Breast epithelium (tissue), 4 donors: ENCODE data around the gene NBEAL2. TPM values are rescaled to one million over a fixed set of nuclear protein-coding genes. Genes with fewer than 3 reads are reported as not detected.
A peak's percentile ranks its signal among the peaks of the same experiment; 100 is the strongest.

Source experiments
- DNase-seq, 2 donors: peaks; one replicate each; pipeline ENCODE4 v3.0.0-alpha.2; 2019; ENCODE audit warnings: low spot score in 2 of 2
- H3K27ac ChIP-seq, 2 donors: fragments of 200-600 bp; sonication (generic) in 1 of 2; one replicate each; pipeline ENCODE4 v1.5.1; 2016 to 2019; ENCODE audit warnings: mild to moderate bottlenecking in 1 of 2
- H3K27me3 ChIP-seq, 2 donors: fragments of 200-600 bp; sonication (generic) in 1 of 2; one replicate each; pipeline versions ENCODE4 v1.5.1 to v1.6.0; 2017 to 2019; ENCODE audit warnings: control low read depth in 1 of 2, mild to moderate bottlenecking in 1 of 2
- H3K36me3 ChIP-seq: fragments of 200-600 bp; one replicate; pipeline ENCODE4 v1.5.1; 2019
- H3K4me1 ChIP-seq, 2 donors: fragments of 200-600 bp; sonication (generic); one replicate each; pipeline ENCODE4 v1.5.1; 2016 to 2019; ENCODE audit warnings: control low read depth in 1 of 2
- H3K4me3 ChIP-seq, 3 donors: fragments of 200-600 bp; sonication (generic); 1 replicate in 2 of 3; 2 replicates in 1 of 3; pipeline ENCODE4 v1.5.1; 2016 to 2019; ENCODE audit warnings: mild to moderate bottlenecking in 3 of 3, moderate library complexity in 2 of 3
- H3K9me3 ChIP-seq, 2 donors: fragments of 200-600 bp; sonication (generic) in 1 of 2; one replicate each; pipeline ENCODE4 v1.5.1; 2016 to 2019; ENCODE audit warnings: control low read depth in 1 of 2
- POLR2A ChIP-seq: fragments of 450-650 bp; IDR thresholded peaks from one replicate; pipeline ENCODE4 v1.6.1; 2016; ENCODE audit warnings: antibody characterized with exemption, mild to moderate bottlenecking, moderate library complexity
- POLR2AphosphoS5 ChIP-seq, 3 donors: sonication (generic); formaldehyde crosslinking; IDR thresholded peaks; one replicate each; pipeline ENCODE4 v1.6.1; 2017; ENCODE audit warnings: antibody characterized with exemption in 3 of 3
- intact Hi-C: fragments of 100-400 bp; cut with DNase I; formaldehyde crosslinking; loops from one replicate; pipeline ENCODE4 v1.15.1; 2023; ENCODE audit warnings: low total_unique reads
- total RNA-seq, 3 donors: library from RNA; depleted of rRNA; stranded (reverse); fragments of >200 nt; gene quantifications; one replicate each; pipeline ENCODE4 v1.1.0, GENCODE V29; 2016
- TF ChIP-seq, protein P1 (sequence below), 3 donors: fragments of 450-650 bp; IDR thresholded peaks; one replicate each; pipeline ENCODE4 v1.5.1; 2016 to 2017; ENCODE audit warnings: antibody characterized with exemption in 3 of 3, mild to moderate bottlenecking in 3 of 3, moderate library complexity in 3 of 3

Gene NBEAL2
- total RNA-seq, 3 donors from 2014 or later, result 16.8 to 58.3 (median 54.4) TPM

DNA sequence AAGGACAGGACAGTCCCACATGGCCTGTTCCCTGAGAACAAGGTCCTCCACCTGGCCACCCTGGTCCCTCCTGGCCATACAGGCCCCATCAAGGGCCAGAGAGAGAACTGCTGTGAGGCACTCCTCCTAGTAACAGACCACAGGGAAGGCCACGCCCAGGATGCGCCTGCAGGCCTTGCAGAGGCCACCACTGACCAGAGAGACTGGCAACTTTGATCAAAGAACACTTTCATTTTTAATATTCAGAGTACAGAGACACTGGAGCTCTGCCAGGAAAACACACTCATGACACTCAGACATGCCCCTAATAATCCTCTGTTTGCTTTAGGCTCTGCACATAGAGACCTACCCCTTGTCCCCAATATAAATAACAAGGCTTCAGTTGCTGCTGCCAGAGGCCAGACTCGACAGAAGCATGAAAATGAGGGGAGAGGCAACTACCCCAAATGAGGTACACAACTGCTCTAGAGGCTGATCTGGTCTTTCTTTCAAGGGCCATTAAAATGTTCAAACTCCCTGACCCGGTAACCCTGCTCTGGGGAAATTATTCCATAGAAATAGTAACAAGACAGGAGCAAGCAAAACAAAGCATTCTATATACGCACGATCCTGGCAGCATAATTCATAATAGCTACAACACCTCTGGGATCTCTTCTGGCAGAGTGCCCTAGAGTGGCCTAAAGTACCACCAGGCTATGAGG, 47.7 kb upstream of the NBEAL2 start:
- no peak overlapping the region for H3K4me3 ChIP-seq
- H3K4me1 ChIP-seq, result peaks cover 16 to 78% of the 10 kb centered on the region in 2 donors
- H3K36me3 ChIP-seq, result no peaks in the 10 kb centered on the region
- no peak for DNase-seq
- no peaks in the 10 kb centered on the region for H3K27me3 ChIP-seq
- TF ChIP-seq POLR2A (no peak), POLR2AphosphoS5 (IDR thresholded peaks at IDR 0.05) (no peak)
- TF ChIP-seq, protein P1, sequence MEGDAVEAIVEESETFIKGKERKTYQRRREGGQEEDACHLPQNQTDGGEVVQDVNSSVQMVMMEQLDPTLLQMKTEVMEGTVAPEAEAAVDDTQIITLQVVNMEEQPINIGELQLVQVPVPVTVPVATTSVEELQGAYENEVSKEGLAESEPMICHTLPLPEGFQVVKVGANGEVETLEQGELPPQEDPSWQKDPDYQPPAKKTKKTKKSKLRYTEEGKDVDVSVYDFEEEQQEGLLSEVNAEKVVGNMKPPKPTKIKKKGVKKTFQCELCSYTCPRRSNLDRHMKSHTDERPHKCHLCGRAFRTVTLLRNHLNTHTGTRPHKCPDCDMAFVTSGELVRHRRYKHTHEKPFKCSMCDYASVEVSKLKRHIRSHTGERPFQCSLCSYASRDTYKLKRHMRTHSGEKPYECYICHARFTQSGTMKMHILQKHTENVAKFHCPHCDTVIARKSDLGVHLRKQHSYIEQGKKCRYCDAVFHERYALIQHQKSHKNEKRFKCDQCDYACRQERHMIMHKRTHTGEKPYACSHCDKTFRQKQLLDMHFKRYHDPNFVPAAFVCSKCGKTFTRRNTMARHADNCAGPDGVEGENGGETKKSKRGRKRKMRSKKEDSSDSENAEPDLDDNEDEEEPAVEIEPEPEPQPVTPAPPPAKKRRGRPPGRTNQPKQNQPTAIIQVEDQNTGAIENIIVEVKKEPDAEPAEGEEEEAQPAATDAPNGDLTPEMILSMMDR (IDR thresholded peaks at IDR 0.05), result no peak
- intact Hi-C loops, result no loop called here
- peak overlapping the region; percentile 85 to 89 for H3K27ac ChIP-seq
- no peaks in the 10 kb centered on the region for H3K9me3 ChIP-seq

DNA sequence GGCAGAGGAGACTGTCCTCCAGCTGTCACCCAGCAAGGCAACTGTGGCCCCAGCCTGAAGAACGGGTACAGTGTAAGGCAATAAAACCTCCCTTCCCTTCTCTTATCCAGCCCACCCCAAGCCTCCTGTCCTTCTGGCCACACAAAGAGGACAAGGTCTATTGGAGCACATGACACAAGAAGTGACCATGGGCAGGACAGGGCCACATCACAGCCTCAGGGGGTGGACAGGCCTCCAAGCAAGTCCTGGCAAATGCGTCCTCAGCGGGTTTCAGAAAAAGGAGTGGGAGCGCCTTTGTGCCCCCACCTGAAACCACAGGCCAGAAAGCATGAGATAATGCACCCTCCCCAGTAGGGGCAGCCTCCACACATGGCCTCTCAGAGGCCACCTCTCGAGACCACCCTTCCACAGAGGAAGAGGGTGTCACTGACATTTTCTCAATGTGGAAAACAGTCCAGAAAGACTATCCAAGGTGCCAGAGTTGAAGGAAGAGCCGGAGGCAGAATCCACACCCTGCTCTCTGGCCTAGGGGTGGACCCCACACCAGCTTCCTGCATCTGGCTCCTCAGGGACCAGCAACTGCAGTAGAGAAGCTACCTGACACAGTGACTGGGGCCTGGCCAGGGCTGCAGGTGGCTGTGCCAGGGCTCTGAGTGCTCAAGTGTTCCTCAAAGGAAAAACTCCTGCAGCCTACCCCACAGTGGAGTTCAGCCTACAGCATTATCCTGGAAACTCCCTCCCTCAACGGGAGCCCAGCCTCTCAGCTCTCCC, 46.8 kb upstream of the NBEAL2 start:
- DNase-seq, result peak in 1 of 2 donors; percentile 48
- no peak overlapping the region for H3K4me3 ChIP-seq
- H3K4me1 ChIP-seq, result peaks cover 16 to 70% of the 10 kb centered on the region in 2 donors
- TF ChIP-seq POLR2A, result no peak
- TF ChIP-seq POLR2AphosphoS5 (IDR thresholded peaks at IDR 0.05), result no peak
- TF ChIP-seq, protein P1 (IDR thresholded peaks at IDR 0.05), result no peak
- H3K27ac ChIP-seq, result peak overlapping the region; percentile 85 to 89
- H3K36me3 ChIP-seq, result no peaks in the 10 kb centered on the region
- no peaks in the 10 kb centered on the region for H3K27me3 ChIP-seq
- intact Hi-C loops, result no loop called here
- no peaks in the 10 kb centered on the region for H3K9me3 ChIP-seq

DNA sequence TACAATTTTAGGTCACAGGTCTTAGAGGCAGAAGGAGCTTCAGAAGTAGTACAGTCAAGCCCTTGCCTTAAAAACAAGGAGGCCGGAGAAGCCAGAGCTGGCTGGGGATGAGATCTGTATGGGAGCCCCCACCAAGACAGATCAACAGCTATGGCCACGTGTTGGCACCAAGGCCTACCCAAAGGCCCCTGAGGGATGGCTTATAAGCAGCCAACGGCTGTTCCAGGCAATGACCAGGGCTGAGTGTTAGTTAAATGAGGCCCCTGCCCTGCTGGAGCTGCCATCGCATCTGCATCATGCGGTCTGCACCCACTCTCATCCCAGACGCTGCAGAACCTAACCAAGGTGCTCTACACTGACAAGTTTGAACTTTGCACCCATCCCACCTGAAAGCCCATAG, 46.2 kb upstream of the NBEAL2 start:
- H3K27me3 ChIP-seq, result no peaks in the 10 kb centered on the region
- intact Hi-C loops, result no loop called here
- no peak overlapping the region for H3K4me3 ChIP-seq
- TF ChIP-seq POLR2A (no peak), POLR2AphosphoS5 (IDR thresholded peaks at IDR 0.05) (no peak)
- TF ChIP-seq, protein P1 (IDR thresholded peaks at IDR 0.05), result no peak
- DNase-seq, result no peak
- peaks cover 16 to 64% of the 10 kb centered on the region in 2 donors for H3K4me1 ChIP-seq
- H3K36me3 ChIP-seq, result no peaks in the 10 kb centered on the region
- no peaks in the 10 kb centered on the region for H3K9me3 ChIP-seq
- peak overlapping the region; percentile 85 to 89 for H3K27ac ChIP-seq

DNA sequence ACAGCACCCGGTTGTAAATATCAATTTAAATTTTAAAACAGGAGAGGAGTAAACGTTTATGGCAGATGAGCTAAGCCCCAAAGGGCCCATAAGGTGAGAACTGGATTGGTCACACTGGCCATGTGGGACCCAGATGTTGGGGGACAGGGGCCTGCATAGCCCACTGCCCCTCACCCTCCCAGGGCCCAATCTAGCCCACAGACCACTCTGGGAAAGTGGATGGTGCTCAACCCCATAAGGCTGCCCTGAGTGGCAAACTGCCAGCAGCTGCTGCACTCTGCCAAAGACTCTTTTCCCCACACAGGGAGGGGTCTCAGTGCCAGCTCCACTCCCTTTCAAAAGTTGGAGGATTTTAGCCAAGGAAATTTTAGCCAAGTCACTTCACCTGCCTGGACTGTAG, 45.4 kb upstream of the NBEAL2 start:
- no peaks in the 10 kb centered on the region for H3K27me3 ChIP-seq
- H3K36me3 ChIP-seq, result no peaks in the 10 kb centered on the region
- H3K4me1 ChIP-seq, result peaks cover 16 to 57% of the 10 kb centered on the region in 2 donors
- DNase-seq, result no peak
- no peaks in the 10 kb centered on the region for H3K9me3 ChIP-seq
- TF ChIP-seq, protein P1 (IDR thresholded peaks at IDR 0.05), result no peak
- TF ChIP-seq POLR2A (no peak), POLR2AphosphoS5 (IDR thresholded peaks at IDR 0.05) (no peak)
- H3K27ac ChIP-seq, result peak overlapping the region; percentile 85 to 89
- no peak overlapping the region for H3K4me3 ChIP-seq
- intact Hi-C loops, result no loop called here
